Measurements from ENCODE around the gene CAMK1D.
"Not testable (repeated sequence)": the region's sequence is repeated elsewhere in the genome, so short reads cannot be mapped to it uniquely, and the experiment has no call there.

Gene CAMK1D

DNA sequence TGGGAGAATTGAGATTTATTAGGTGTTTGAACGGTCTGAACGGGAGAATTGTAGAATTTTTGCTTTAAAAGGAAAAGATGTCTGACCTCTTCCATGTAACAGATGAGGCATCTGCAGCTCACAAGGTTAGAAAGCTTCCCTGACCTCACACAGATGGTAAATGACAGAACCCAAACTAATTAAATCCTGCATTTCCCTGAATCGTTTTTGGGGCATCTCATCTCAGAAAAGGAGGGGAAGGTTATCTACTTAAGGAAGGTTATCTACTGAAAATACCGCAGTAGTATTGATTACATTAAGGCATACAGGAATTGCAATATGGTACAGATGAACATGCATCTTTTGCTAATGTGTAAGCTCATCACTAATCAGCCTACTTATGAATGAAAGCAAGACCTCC lies 373.9 kb downstream of the CAMK1D start:
- TF ChIP-seq, protein P1, sequence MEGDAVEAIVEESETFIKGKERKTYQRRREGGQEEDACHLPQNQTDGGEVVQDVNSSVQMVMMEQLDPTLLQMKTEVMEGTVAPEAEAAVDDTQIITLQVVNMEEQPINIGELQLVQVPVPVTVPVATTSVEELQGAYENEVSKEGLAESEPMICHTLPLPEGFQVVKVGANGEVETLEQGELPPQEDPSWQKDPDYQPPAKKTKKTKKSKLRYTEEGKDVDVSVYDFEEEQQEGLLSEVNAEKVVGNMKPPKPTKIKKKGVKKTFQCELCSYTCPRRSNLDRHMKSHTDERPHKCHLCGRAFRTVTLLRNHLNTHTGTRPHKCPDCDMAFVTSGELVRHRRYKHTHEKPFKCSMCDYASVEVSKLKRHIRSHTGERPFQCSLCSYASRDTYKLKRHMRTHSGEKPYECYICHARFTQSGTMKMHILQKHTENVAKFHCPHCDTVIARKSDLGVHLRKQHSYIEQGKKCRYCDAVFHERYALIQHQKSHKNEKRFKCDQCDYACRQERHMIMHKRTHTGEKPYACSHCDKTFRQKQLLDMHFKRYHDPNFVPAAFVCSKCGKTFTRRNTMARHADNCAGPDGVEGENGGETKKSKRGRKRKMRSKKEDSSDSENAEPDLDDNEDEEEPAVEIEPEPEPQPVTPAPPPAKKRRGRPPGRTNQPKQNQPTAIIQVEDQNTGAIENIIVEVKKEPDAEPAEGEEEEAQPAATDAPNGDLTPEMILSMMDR (IDR thresholded peaks at IDR 0.05; ENCODE audit: low read depth, low read length): no peak

DNA sequence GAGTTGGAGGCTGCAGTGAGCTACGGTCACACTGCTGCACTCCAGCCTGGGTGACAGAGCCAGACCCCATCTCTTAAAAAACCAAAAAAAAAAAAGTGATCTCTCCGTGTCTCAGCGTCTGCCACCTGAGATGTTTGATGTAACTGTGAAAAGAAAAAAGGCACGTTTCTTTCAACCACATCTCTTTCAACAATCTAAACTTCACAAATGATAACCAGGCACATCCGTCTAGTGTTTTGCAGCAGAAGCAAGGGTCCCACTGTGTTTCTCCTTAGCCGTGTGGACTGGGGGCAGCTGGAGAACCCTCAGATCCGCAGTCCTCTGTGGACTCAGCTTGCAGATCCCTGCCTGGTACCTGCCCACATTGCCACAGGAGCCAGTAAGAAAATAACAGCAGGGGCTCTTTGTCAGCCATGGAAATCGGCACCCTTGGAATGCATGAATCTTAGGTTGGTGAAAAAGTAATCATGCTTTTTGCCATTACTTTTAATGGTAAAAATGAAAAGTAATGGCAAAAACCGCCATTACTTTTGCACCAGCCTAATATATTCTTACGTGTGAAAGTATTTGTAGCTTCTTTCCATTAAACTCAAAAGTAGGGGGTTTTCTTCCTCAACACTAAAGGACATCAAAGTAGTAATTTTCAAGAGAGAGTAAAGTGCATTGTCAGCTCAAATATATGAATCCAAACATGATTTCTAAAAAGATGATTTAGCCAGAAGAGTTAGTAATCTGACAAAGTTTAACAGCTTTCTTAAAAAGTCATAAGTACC lies 375.6 kb downstream of the CAMK1D start:
- no peak overlapping the region for H3K4me3 ChIP-seq (replicated peaks in 1 of 2; ENCODE audit: low read depth in 2 of 2, low read length in 2 of 2)
- DNase-seq (ENCODE audit: low read depth in 2 of 2): no peak
- TF ChIP-seq, protein P1 (IDR thresholded peaks at IDR 0.05; ENCODE audit: low read depth, low read length): no peak

More for the DNA sequence above, 373.9 kb downstream of the CAMK1D start:
- no peak overlapping the region for H3K4me3 ChIP-seq (replicated peaks in 1 of 2; ENCODE audit: low read depth in 2 of 2, low read length in 2 of 2)
- DNase-seq (ENCODE audit: low read depth in 2 of 2): no peak

GRCh38 chr10:12725580-12725888 lies 376.2 kb downstream of the CAMK1D start:
- not testable (repeated sequence) for DNase-seq (ENCODE audit: low read depth in 2 of 2)

GRCh38 chr10:12726971-12727831 lies 377.9 kb downstream of the CAMK1D start:
- DNase-seq (ENCODE audit: low read depth in 2 of 2): no peak
- TF ChIP-seq, protein P1 (IDR thresholded peaks at IDR 0.05; ENCODE audit: low read depth, low read length): no peak

More at GRCh38 chr10:12725580-12725888, 376.2 kb downstream of the CAMK1D start:
- not testable (repeated sequence) for H3K4me3 ChIP-seq (replicated peaks in 1 of 2; ENCODE audit: low read depth in 2 of 2, low read length in 2 of 2)

GRCh38 chr10:12727832-12728215 lies 378.5 kb downstream of the CAMK1D start:
- TF ChIP-seq, protein P1 (IDR thresholded peaks at IDR 0.05; ENCODE audit: low read depth, low read length): no peak
- H3K4me3 ChIP-seq (replicated peaks in 1 of 2; ENCODE audit: low read depth in 2 of 2, low read length in 2 of 2): no peak overlapping the region
- peak in 1 of 2 donors; percentile 44 for DNase-seq (ENCODE audit: low read depth in 2 of 2)

More at GRCh38 chr10:12726971-12727831, 377.9 kb downstream of the CAMK1D start:
- H3K4me3 ChIP-seq (replicated peaks in 1 of 2; ENCODE audit: low read depth in 2 of 2, low read length in 2 of 2): no peak overlapping the region

DNA sequence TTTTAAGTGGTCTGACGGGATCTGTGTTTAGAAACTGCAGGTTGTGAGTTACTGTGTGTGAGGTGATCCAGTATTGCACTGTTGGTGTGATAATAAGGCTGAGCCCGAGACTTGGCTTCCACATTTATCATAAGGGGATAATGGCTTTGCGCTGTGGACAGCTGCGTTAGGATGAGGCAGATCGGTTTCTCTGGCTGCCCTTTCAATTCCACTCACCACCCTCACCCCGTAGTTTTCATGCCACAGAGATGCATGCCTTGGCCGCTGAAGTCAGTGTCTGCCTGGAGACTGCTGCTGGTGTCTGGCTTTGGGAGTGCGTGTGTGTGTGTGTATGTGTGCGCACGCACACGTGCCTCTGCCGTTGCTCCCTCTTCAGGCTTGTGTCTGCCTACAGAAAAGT lies 379.1 kb downstream of the CAMK1D start:
- DNase-seq (ENCODE audit: low read depth in 2 of 2): peak in 1 of 2 donors; percentile 22
- TF ChIP-seq, protein P1 (IDR thresholded peaks at IDR 0.05; ENCODE audit: low read depth, low read length): no peak
- H3K4me3 ChIP-seq (replicated peaks in 1 of 2; ENCODE audit: low read depth in 2 of 2, low read length in 2 of 2): no peak overlapping the region

DNA sequence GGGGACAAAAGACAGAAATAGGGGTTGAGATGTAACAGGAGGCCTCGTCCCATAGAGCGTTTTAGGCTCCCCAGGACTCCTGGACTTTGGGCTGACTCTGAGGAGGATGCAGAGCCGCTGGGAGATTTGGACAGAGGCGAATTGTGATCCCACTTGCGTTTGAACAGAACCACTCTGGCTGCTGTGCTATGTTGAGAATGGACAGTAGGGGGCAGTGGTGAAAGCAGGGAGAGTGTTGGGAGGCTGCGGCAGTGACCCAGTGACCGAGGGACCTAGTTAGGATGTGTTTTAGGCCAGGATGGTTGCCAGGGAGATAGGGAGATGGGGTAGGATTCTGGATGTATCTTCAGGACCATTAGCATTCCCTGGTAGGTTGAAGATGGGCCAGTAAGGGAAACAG lies 380.5 kb downstream of the CAMK1D start:
- no peak overlapping the region for H3K4me3 ChIP-seq (replicated peaks in 1 of 2; ENCODE audit: low read depth in 2 of 2, low read length in 2 of 2)
- TF ChIP-seq, protein P1 (IDR thresholded peaks at IDR 0.05; ENCODE audit: low read depth, low read length): peak; percentile 17
- DNase-seq (ENCODE audit: low read depth in 2 of 2): no peak
